HL-60/S4 (cell line): ENCODE measurements around the gene FNDC8.

Source experiments
- in situ Hi-C: fragments of 300-500 bp; cut with MboI; formaldehyde crosslinking; loops from 2 replicates; pipeline ENCODE4 v1.14.3; 2022; ENCODE audit warnings: low sequenced_read_pairs

FNDC8 gene

GRCh38 chr17:35141681-35142466, 20.5 kb downstream of the FNDC8 start, which contains the start of gene NLE1:
Gene NLE1 (minus strand): TSS chr17:35142303. CDS start chr17:35142275, 28 bp downstream.
- in situ Hi-C loops, result no loop called here

GRCh38 chr17:35142467-35142796, 21.0 kb downstream of the FNDC8 start:
- in situ Hi-C loops, result no loop called here

- in situ Hi-C loops, result no loop called here
Observed at GRCh38 chr17:35144840-35145239, 23.4 kb downstream of the FNDC8 start.

GRCh38 chr17:35146214-35146833, 24.9 kb downstream of the FNDC8 start:
- in situ Hi-C loops, result no loop called here

- in situ Hi-C loops, result no loop called here
Observed at GRCh38 chr17:35147375-35147905, 26.0 kb downstream of the FNDC8 start, which contains the start of gene UNC45B. Gene UNC45B (plus strand): TSS chr17:35147817. CDS start chr17:35148264, 447 bp downstream.

GRCh38 chr17:35148144-35148543, 26.7 kb downstream of the FNDC8 start:
- in situ Hi-C loops, result no loop called here

GRCh38 chr17:35149941-35150340, 28.5 kb downstream of the FNDC8 start:
- in situ Hi-C loops, result loop anchor here (10.0 to 25.0 kb wide), 2 partner anchors 385 to 587 kb away; partner anchors contain the start of genes RASL10B and SLFN12L

GRCh38 chr17:35151080-35151479, 29.7 kb downstream of the FNDC8 start:
- in situ Hi-C loops, result loop anchor here (10.0 to 25.0 kb wide), 2 partner anchors 384 to 586 kb away; partner anchors contain the start of genes RASL10B and SLFN12L

GRCh38 chr17:35152421-35153140, 31.2 kb downstream of the FNDC8 start:
- in situ Hi-C loops, result loop anchor here (10.0 to 25.0 kb wide), 2 partner anchors 382 to 585 kb away; partner anchors contain the start of genes RASL10B and SLFN12L

- in situ Hi-C loops, result loop anchor here (10.0 to 25.0 kb wide), 2 partner anchors 380 to 583 kb away; partner anchors contain the start of genes RASL10B and SLFN12L
Observed at GRCh38 chr17:35154196-35155165, 33.1 kb downstream of the FNDC8 start.

- in situ Hi-C loops, result loop anchor here (10.0 to 25.0 kb wide), 2 partner anchors 380 to 582 kb away; partner anchors contain the start of genes RASL10B and SLFN12L
Observed at GRCh38 chr17:35155246-35155645, 33.8 kb downstream of the FNDC8 start.

GRCh38 chr17:35159940-35160339, 38.5 kb downstream of the FNDC8 start:
- in situ Hi-C loops, result loop anchor here (10.0 to 25.0 kb wide), 2 partner anchors 375 to 577 kb away; partner anchors contain the start of genes RASL10B and SLFN12L

- in situ Hi-C loops, result loop anchor here (25.0 kb wide), 1 partner anchor 577 kb away; the partner anchor contains the start of gene RASL10B
Observed at GRCh38 chr17:35160354-35161201, 39.2 kb downstream of the FNDC8 start.

- in situ Hi-C loops, result loop anchor here (25.0 kb wide), 1 partner anchor 576 kb away; the partner anchor contains the start of gene RASL10B
Observed at GRCh38 chr17:35161281-35161761, 39.9 kb downstream of the FNDC8 start.

- in situ Hi-C loops, result loop anchor here (25.0 kb wide), 1 partner anchor 575 kb away; the partner anchor contains the start of gene RASL10B
Observed at GRCh38 chr17:35162755-35163154, 41.3 kb downstream of the FNDC8 start.

GRCh38 chr17:35163886-35164285, 42.5 kb downstream of the FNDC8 start:
- in situ Hi-C loops, result loop anchor here (25.0 kb wide), 1 partner anchor 573 kb away; the partner anchor contains the start of gene RASL10B

GRCh38 chr17:35164716-35165115, 43.3 kb downstream of the FNDC8 start:
- in situ Hi-C loops, result loop anchor here (25.0 kb wide), 1 partner anchor 573 kb away; the partner anchor contains the start of gene RASL10B

- in situ Hi-C loops, result loop anchor here (25.0 kb wide), 1 partner anchor 571 kb away; the partner anchor contains the start of gene RASL10B
Observed at GRCh38 chr17:35166526-35166925, 45.1 kb downstream of the FNDC8 start.
